HG03432 (cell line): ENCODE data around the gene TNFRSF25.

Experiments
- ATAC-seq: cut with Tn5 transposase; IDR thresholded peaks from one replicate; pipeline ENCODE4 v1.9.1; 2021; ENCODE audit warnings: mild to moderate bottlenecking, moderate library complexity; ENCODE audit not compliant: unreplicated experiment

TNFRSF25 gene

DNA sequence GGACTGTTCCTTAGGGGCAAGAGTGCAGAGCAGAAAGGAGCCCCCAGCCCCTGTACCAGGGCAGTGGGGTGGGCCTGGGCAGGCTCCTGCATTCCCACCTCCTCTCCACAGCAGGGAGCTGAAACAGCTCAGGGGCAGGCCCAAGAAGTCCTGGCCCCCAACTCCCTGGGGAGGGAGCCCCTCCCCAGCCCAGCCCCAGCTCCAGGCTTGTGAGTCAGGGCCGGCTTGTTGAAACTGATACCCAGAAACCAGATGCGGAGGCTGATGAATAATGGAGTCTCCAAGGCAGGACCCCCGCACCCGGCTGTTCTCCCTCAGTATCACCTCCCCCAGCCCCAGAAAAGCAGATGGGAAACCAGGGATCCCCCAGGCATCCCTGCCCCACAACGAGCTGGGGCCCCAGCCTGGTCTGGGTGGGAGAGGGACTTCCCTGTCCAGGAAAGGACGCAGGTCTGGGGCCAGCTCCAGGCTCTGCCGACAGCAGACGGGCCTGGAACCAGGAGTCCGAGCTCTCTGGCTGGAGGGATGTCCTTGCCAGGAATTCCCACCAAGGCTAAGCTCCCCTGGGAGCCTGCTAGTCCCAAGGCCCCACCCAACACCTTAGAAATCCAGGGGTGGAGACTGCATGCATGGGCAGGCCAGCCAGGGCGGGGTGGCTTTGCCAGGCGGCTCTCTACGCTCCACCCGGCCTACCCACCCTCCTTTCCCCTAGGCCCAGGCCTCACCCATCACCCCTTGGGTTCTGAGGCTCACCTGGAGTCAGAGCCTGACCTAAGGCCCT is 22.8 kb upstream of the TNFRSF25 start:
- ATAC-seq = no peak

GRCh38 chr1:6487804-6488484 is 22.0 kb upstream of the TNFRSF25 start:
- ATAC-seq = no peak

DNA sequence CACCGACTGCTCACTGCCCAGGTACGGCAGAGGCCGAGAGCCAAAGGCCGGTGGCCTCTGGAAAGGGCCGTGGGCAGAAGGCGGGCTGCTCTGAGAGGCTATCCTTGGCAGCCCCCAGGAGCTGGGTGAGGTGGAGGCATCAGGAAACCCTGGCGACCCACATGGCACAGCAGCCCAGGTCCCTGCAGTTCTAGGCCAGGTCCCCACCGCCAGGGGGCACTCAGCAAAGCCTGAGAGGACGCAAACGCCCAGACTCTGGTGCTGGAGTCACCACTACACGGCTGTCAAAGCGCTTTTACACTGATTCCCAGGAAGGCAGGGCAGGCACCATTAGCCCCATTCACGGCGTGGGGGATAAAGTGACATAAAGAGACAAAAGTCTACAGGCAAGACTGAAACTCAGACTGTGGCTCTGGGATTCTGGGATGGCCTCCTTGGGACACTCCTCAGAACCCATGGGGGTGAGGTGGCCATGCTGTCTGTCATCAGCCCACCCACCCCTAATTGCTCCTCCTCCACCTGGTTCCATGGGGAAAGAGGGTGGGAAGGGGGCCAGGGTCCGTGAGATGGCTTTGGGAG is 20.5 kb upstream of the TNFRSF25 start:
- peak; percentile 51 for ATAC-seq

GRCh38 chr1:6485168-6486101 is 19.5 kb upstream of the TNFRSF25 start:
- no peak for ATAC-seq

DNA sequence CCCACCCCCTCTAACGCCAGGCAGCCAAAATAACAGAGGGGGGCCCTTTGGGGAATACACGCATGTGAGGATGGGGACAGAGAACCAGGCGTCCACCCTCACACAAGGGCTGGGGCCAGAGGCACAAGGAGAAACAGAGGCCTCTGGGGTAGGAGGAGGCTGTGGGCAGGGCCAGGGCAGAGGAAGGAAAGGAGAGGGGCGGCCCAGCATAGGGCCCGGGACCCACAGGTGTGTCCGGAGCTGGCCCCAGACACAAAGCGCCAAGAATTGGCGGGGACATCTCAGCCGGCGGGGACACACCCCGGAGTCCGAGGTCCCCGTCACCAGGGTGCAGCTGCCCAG is 18.8 kb upstream of the TNFRSF25 start:
- no peak for ATAC-seq

- ATAC-seq = no peak
Observed at GRCh38 chr1:6483761-6484117, 17.8 kb upstream of the TNFRSF25 start.

DNA sequence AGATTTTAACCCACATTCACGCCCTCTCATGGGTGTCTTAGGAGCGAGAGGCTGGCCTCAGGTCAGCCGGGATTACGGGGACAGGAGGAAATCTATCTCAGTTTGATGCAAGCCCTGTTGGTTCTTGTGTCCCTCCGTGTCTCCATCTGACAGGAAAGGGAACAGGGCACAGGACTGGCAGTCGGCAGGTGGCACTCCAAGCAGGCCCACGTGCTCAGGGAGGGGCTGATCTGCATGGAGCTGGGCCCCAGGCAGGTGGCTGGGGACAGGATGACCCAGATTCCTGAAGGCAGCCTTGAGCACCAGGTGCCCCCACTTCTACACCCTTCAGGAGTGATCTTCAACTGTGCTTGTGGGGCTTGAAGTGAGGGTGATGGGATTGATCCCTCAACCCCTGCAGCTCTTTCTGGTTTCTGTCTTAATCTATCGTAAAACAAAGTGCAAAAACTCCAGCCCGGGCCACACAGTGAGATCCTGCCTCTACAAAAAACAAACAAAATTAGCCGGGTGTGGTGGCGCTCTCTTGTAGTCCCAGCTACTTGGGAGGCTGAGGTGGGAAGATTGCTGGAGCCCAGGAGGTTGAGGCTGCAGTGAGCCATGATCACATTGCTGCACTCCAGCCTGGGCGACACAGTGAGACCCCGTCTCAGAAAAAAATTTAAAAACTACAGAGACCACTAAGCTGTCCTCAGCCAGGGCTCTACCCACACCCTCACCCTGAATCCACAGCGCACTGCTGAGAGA is 17.2 kb upstream of the TNFRSF25 start:
- no peak for ATAC-seq

GRCh38 chr1:6481820-6482219 is 15.8 kb upstream of the TNFRSF25 start:
- ATAC-seq = no peak

GRCh38 chr1:6477039-6477820 is 11.3 kb upstream of the TNFRSF25 start:
- no peak for ATAC-seq

DNA sequence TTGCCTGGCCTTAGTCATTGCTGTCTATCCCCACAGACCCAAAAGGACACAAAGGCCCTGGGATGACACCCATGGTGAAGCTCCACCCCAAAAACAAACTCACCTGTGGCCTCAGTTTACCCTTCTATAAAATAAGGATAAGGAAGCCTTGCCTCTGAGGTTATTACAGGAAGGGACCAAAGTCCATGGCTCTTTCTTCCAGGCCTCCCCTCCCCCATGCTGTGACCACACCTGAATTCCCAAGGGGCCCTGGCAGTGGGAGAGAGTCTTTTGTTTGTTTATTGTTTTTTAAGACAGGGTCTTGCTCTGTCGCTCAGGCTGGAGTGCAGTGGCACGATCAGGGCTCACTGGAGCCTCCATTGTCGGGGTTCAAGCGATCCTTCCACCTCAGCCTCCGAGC is 10.5 kb upstream of the TNFRSF25 start:
- no peak for ATAC-seq

DNA sequence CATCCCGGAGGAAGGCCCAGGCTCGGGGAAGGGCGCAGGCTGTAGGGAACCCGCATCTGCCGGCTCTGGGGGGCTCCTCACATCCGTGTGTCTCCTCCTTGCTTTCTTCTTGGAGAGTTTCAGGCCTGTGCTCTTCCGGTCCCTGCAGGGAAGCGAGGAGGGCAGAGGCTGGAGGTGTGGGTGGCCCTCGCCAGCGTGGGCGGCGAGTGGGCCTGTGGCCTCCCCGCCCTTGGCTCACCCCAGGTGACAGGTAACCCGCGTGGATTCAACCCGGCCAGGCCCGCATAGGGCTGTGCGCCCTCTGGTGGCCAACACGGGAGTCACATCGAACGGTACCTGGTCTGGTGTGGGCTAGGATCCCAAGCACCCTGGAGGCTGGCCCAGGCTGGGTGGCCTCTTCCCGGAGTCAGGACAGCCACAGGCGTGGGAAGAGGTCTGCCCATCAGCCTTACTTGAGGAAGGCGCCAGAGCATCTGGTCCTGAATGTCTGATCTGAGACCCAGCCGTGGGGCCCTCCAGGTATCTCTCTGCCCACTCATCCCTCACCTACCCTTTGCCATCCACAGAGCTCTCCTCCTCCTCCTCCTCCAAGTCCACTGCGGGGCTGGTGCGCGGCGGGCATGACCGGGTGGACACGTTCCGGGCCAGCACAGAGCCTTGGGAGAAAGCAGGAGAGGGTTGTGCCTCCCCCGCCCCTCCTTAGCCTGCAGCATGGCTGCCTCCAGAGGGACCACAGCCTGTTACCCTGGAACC is 9.6 kb upstream of the TNFRSF25 start:
- peak; percentile 56 for ATAC-seq

DNA sequence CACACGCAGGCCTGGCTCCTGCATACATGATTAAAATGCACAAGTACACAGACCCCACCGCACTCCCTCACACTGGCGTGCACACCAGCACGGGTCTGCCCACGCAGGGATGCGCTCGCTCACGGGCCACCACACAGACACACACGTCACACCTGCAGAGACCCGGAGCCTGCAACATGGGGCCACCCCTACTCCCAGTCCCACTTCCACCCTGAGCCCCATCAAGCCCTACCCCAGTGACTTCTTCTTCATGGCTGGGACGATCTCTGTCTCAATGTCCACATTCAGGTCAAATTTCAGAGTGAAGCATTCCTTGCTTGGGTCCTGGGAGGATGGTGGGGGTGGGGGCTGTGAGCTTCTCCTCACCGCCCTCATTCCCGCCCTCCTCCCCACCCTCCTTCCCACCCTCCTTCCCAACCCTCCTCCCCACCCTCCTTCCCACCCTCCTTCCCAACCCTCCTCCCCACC is 8.9 kb upstream of the TNFRSF25 start:
- no peak for ATAC-seq

DNA sequence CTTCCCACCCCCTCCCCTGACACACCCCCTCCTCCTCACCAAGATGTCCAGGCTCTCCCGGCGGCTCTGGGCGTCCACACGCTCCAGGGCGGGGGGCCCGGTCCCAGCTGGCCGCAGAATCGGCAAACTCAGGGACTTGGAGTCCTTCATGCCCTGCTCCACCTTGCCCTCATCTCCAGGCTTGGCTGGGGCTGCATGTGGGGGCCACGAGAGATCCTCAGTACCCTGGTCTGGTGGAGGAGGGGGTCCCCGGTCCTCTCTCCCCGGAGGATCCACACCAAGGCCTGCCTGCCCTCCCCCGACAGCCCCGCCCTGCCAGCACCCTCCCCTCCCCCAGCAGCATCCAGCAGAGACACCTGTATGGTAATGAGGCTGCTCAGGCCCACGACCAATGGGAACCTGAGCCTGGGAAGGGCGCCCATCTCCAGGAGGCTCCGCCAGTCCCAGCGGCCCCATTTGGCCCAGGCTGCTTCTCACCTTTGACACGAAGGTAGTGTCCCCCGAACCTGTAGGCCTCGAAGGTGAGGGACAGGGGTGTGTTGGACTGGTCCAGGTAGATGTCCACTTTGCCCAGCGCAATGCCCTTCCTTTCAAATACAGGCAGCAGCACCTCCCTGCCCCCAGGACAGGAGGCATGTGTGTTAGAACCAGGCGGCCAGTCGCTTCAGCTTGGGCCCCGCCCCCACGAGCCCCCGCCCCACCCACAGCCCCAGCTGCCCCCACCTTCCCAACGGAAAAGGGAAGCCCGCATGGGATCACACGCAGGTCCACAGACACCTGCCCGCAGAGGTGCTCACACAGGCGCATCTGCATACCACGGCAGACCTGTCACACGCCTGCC is 8.2 kb upstream of the TNFRSF25 start:
- no peak for ATAC-seq

DNA sequence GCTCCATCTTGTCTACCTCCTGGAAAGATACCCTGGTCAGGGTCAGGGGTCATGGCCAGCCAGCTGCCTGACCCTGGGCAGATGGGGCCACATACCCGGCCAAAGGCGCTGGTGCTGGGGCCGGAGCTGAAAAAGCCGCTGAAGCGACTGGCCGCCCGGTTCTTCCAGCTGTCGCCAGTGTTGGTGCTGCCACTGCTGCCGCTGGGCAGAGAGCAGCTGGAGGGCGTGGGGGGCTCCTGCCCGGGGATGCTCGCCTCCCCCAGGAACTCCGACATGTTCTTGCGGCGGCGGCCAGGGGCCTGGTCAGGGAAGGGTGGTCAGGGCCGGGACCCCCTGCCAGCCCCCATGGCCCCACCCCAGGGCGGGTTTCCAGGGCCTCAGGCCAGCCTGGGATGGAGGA is 7.2 kb upstream of the TNFRSF25 start:
- ATAC-seq = no peak

DNA sequence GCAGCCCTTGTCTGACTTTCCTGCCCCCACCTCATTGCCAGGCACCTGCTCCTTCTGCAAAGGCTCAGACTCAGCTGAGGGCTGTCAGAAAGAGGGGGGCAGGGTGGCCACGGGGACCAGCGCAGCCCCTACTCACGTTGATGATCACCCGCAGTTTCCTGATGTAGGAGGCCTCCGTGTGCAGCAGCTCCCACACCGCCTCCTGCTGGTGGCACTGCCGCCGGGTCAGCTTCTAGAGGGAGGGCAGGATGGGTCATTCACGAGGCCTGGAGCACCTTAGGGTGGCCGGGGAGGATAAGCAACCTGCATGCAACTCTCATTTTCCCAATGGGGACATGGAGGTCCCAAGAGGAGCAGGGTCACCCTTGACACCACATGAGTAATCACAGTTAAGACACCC is 6.4 kb upstream of the TNFRSF25 start:
- ATAC-seq = no peak

GRCh38 chr1:6471970-6472368 is 6.0 kb upstream of the TNFRSF25 start:
- ATAC-seq = no peak

DNA sequence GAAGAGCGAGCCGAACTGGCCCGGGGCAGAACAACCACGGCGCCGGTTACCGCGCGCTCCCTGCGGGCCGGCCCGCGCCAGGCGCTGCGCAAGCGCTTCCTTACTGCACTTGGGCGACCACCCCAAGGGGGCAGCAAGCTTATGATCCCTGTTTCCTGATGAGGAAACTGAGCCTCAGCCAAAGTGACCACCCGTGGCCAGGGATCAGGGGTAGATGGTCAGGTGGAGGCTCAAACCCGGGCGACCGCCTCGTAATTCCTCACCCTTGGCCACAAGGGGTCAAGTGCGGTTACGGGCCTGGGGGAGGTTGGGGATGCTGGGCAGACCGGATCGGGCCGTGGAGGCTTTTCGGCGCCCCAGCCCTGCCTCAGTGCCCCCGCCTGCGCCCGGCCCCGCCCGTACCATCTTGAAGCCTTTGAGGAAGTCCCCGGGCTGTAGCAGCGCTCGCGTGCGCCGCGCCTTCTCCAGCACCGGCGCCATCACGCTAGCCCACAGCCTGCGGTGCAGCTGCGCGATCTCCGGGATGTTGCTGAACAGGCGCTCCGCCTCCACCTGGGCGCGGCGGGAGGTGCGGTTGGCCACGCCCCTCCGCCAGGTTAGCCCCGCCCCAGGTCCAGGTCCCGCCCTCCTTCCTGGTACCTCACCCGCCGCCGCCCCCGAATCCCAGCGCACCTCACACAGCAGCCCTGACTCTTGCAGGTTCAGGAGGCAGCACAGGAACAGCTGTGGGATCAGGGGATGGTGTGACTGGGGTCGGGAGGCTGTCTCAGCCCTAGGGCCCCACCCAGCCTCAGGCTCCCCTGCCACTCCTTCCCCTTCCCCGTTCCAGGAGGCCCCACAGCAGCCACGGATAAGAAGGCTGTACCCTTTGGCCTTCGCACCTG is 5.4 kb upstream of the TNFRSF25 start:
- no peak for ATAC-seq
